Panc1 (cell line): Measurements from ENCODE around the gene YY1AP1. TPM values are rescaled to one million over a fixed set of nuclear protein-coding genes. Genes with fewer than 3 reads are reported as not detected.

Experiments
- ATAC-seq: fragments of 200-7000 bp; cut with Tn5 transposase; 2 replicates; pipeline ENCODE4 v1.9.1; 2020; ENCODE audit warnings: mild to moderate bottlenecking, moderate library complexity
- BruUV-seq: library from RNA; stranded (reverse); fragments of 400-500 nt; replicated peaks from 2 replicates; lab custom pipeline; 2021; lab: Mats Ljungman, UMichigan
- CTCF ChIA-PET: fragments of 300-600 bp; sonication (Branson Sonifier 250); formaldehyde crosslinking; loops from one replicate; lab custom pipeline; 2022; ENCODE audit warnings: antibody characterized with exemption; lab: Charles Lee
- POLR2A ChIA-PET: fragments of 300-600 bp; sonication (Branson Sonifier 250); formaldehyde crosslinking; loops from one replicate; lab custom pipeline; 2022; ENCODE audit warnings: antibody characterized with exemption; lab: Charles Lee
- DNase-seq: peaks from one replicate; pipeline ENCODE4 v3.0.0-alpha.2; 2010; ENCODE audit warnings: low read depth, low spot score
- H3K27ac ChIP-seq: 2 replicates; pipeline ENCODE4 v1.5.1; 2011; ENCODE audit warnings: mild to moderate bottlenecking, low read length, inconsistent platforms
- H3K27me3 ChIP-seq: fragments of 200-500 bp; sonication (Bioruptor generic); 2 replicates; pipeline ENCODE4 v1.6.0; 2014; ENCODE audit warnings: low read length, inconsistent platforms; ENCODE audit not compliant: control insufficient read depth, insufficient read depth
- H3K36me3 ChIP-seq: fragments of 200-500 bp; sonication (Bioruptor generic); 2 replicates; pipeline ENCODE4 v1.5.1; 2014; ENCODE audit warnings: inconsistent platforms, mild to moderate bottlenecking, low read length, moderate library complexity; ENCODE audit not compliant: control insufficient read depth, insufficient read depth
- H3K4me1 ChIP-seq: 2 replicates; pipeline ENCODE4 v1.5.1; 2011; ENCODE audit warnings: inconsistent platforms, mild to moderate bottlenecking, low read length, moderate library complexity; ENCODE audit not compliant: control insufficient read depth, insufficient read depth
- H3K4me3 ChIP-seq, 2 experiments: 2 replicates each; pipeline ENCODE4 v1.5.1; 2011 to 2012; ENCODE audit warnings: low read depth in 2 of 2, low read length in 2 of 2, mild to moderate bottlenecking in 2 of 2, inconsistent platforms in 1 of 2, moderate library complexity in 1 of 2
- H3K9me3 ChIP-seq: fragments of 200-500 bp; sonication (Bioruptor generic); 2 replicates; pipeline ENCODE4 v1.5.1; 2014; ENCODE audit warnings: low read depth, mild to moderate bottlenecking, inconsistent platforms, low read length, moderate library complexity; ENCODE audit not compliant: control insufficient read depth, insufficient read depth
- POLR2AphosphoS5 ChIP-seq: IDR thresholded peaks from 2 replicates; pipeline ENCODE4 v1.6.1; 2012; ENCODE audit warnings: mild to moderate bottlenecking, low read depth, low read length, moderate library complexity
- SIN3A ChIP-seq: IDR thresholded peaks from 2 replicates; pipeline ENCODE4 v1.6.1; 2012; ENCODE audit warnings: low read depth, mild to moderate bottlenecking, low read length, moderate library complexity, borderline replicate concordance; ENCODE audit not compliant: insufficient read depth
- TCF7L2 ChIP-seq: IDR thresholded peaks from 2 replicates; pipeline ENCODE4 v1.6.1; 2011; ENCODE audit warnings: mild to moderate bottlenecking, low read depth, low read length, inconsistent platforms
- in situ Hi-C: cut with HindIII; loops from 2 replicates; pipeline ENCODE4 v1.10.0; 2016; ENCODE audit warnings: low sequenced_read_pairs, low pct_unique_long_range_greater_than_20kb
- intact Hi-C: fragments of 100-400 bp; cut with micrococcal nuclease; formaldehyde crosslinking; loops from one replicate; pipeline ENCODE4 v1.10.0; 2022; ENCODE audit not compliant: unreplicated experiment
- total RNA-seq: library from RNA; stranded (reverse); gene quantifications from one replicate; pipeline ENCODE4 v1.2.1, GENCODE V29; 2021; ENCODE audit not compliant: unreplicated experiment
- TF ChIP-seq, protein P1 (sequence below): fragments of 450-650 bp; IDR thresholded peaks from 2 replicates; pipeline ENCODE4 v1.5.1; 2017; ENCODE audit warnings: mild to moderate bottlenecking
- TF ChIP-seq, protein P2 (sequence below), 2 experiments: IDR thresholded peaks; 2 replicates each; pipeline ENCODE4 v1.6.1; 2011 to 2012; ENCODE audit warnings: low read depth in 2 of 2, control low read depth in 1 of 2, low read length in 1 of 2, mild to moderate bottlenecking in 1 of 2, moderate library complexity in 1 of 2; ENCODE audit not compliant: insufficient read depth in 1 of 2

The YY1AP1 gene
- total RNA-seq, 1 experiment from 2014 or later: 58.7 TPM

DNA sequence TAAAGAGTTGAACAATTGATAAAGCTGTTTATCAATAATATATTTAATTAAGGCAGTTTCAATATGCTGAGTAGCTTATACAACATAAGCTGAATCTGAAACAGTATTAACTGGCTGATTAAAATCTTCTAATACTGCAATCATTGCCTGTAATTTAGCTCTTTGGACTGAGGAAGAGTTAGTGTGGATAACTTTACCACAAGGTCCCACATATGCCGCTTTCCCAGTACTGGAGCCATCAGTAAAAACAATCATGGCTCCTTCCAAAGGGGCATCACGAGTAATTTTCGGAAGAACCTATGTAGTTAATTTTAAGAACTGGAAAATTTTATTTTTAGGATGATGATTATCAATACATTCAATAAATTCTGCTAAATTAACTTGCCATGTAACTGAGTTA, 7.0 kb upstream of the YY1AP1 start:
- H3K4me1 ChIP-seq: peaks cover 6% of the 10 kb centered on the region
- ChIA-PET CTCF (no interaction called here), POLR2A (no interaction called here)
- peaks cover 13% of the 10 kb centered on the region; the same call in 1 of the 2 replicates for H3K36me3 ChIP-seq
- no peaks in the 10 kb centered on the region; the same call in 1 of the 2 replicates for H3K9me3 ChIP-seq
- intact Hi-C loops (no loop called here), in situ Hi-C loops (no loop called here)
- no peak for DNase-seq
- TF ChIP-seq, protein P1, sequence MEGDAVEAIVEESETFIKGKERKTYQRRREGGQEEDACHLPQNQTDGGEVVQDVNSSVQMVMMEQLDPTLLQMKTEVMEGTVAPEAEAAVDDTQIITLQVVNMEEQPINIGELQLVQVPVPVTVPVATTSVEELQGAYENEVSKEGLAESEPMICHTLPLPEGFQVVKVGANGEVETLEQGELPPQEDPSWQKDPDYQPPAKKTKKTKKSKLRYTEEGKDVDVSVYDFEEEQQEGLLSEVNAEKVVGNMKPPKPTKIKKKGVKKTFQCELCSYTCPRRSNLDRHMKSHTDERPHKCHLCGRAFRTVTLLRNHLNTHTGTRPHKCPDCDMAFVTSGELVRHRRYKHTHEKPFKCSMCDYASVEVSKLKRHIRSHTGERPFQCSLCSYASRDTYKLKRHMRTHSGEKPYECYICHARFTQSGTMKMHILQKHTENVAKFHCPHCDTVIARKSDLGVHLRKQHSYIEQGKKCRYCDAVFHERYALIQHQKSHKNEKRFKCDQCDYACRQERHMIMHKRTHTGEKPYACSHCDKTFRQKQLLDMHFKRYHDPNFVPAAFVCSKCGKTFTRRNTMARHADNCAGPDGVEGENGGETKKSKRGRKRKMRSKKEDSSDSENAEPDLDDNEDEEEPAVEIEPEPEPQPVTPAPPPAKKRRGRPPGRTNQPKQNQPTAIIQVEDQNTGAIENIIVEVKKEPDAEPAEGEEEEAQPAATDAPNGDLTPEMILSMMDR: no peak
- TF ChIP-seq, protein P2, sequence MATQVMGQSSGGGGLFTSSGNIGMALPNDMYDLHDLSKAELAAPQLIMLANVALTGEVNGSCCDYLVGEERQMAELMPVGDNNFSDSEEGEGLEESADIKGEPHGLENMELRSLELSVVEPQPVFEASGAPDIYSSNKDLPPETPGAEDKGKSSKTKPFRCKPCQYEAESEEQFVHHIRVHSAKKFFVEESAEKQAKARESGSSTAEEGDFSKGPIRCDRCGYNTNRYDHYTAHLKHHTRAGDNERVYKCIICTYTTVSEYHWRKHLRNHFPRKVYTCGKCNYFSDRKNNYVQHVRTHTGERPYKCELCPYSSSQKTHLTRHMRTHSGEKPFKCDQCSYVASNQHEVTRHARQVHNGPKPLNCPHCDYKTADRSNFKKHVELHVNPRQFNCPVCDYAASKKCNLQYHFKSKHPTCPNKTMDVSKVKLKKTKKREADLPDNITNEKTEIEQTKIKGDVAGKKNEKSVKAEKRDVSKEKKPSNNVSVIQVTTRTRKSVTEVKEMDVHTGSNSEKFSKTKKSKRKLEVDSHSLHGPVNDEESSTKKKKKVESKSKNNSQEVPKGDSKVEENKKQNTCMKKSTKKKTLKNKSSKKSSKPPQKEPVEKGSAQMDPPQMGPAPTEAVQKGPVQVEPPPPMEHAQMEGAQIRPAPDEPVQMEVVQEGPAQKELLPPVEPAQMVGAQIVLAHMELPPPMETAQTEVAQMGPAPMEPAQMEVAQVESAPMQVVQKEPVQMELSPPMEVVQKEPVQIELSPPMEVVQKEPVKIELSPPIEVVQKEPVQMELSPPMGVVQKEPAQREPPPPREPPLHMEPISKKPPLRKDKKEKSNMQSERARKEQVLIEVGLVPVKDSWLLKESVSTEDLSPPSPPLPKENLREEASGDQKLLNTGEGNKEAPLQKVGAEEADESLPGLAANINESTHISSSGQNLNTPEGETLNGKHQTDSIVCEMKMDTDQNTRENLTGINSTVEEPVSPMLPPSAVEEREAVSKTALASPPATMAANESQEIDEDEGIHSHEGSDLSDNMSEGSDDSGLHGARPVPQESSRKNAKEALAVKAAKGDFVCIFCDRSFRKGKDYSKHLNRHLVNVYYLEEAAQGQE (IDR thresholded peaks at IDR 0.05; ENCODE audit: insufficient read depth in 1 of 2, low read depth in 2 of 2, low read length in 1 of 2): no peak
- TF ChIP-seq POLR2AphosphoS5: no peak
- TF ChIP-seq SIN3A: no peak
- TF ChIP-seq TCF7L2: no peak
- no peak for ATAC-seq
- H3K27me3 ChIP-seq: no peaks in the 10 kb centered on the region
- H3K4me3 ChIP-seq: no peak overlapping the region
- no TSS peak for BruUV-seq
- no peak overlapping the region for H3K27ac ChIP-seq

DNA sequence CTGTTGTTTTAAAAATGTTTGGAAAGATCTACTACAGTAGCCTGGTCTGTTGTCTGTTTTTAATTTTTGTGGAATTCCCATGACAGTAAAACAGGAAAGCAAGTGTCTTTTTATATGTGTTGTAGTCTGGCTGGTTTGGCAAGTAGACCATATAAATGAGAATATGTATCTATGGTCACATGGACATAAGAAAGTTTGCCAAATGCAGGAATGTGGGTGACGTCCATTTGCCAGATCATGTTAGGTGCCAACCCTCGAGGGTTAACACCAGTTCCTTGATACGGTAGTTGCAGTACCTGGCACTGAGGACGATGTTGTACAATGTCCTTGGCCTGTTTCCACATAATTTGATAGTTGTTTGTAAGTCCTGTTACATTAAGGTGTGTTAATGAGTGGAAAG, 6.5 kb upstream of the YY1AP1 start:
- no peak for DNase-seq
- intact Hi-C loops (no loop called here), in situ Hi-C loops (no loop called here)
- H3K36me3 ChIP-seq: peaks cover 13% of the 10 kb centered on the region; the same call in 1 of the 2 replicates
- H3K9me3 ChIP-seq: no peaks in the 10 kb centered on the region; the same call in 1 of the 2 replicates
- no peak overlapping the region for H3K4me3 ChIP-seq
- BruUV-seq: no TSS peak
- H3K27ac ChIP-seq: no peak overlapping the region
- no peaks in the 10 kb centered on the region for H3K27me3 ChIP-seq
- ChIA-PET CTCF (no interaction called here), POLR2A (no interaction called here)
- TF ChIP-seq, protein P1: no peak
- TF ChIP-seq, protein P2 (IDR thresholded peaks at IDR 0.05; ENCODE audit: insufficient read depth in 1 of 2, low read depth in 2 of 2, low read length in 1 of 2): no peak
- no peak for TF ChIP-seq SIN3A
- TF ChIP-seq POLR2AphosphoS5: no peak
- TF ChIP-seq TCF7L2: no peak
- peaks cover 9% of the 10 kb centered on the region for H3K4me1 ChIP-seq
- no peak for ATAC-seq
